ENCODE data around the gene HIP1R. TPM values are rescaled to one million over a fixed set of nuclear protein-coding genes. Genes with fewer than 3 reads are reported as not detected.
"Not testable (repeated sequence)": the region's sequence is repeated elsewhere in the genome, so short reads cannot be mapped to it uniquely, and the experiment has no call there.

HIP1R gene
- total RNA-seq, 1 donor from 2014 or later, result 200 TPM

- DNase-seq, result peak; percentile 92
These were observed 60.7 kb downstream of the HIP1R start, which contains the start of gene VPS37B for GRCh38 chr12:122895704-122896636. VPS37B (minus strand) TSS chr12:122896124; CDS start chr12:122896062, 62 bp downstream.

- no peak for DNase-seq
These were observed 61.4 kb downstream of the HIP1R start for GRCh38 chr12:122896662-122897061.

- no peak for DNase-seq
These were observed 64.6 kb downstream of the HIP1R start for GRCh38 chr12:122899887-122900286.

- DNase-seq, result no peak
These were observed 67.8 kb downstream of the HIP1R start for GRCh38 chr12:122902854-122903692.

- DNase-seq, result no peak
These were observed 68.4 kb downstream of the HIP1R start for GRCh38 chr12:122903693-122904034.

GRCh38 chr12:122905258-122905657 lies 70.0 kb downstream of the HIP1R start:
- DNase-seq, result not testable (repeated sequence)

GRCh38 chr12:122908915-122909314 lies 73.7 kb downstream of the HIP1R start:
- DNase-seq, result no peak

- no peak for DNase-seq
These were observed 74.4 kb downstream of the HIP1R start for GRCh38 chr12:122909442-122910288.

Other genes with a start within 250 kb of the HIP1R start
- gene HCAR2, start 132.1 kb upstream of the HIP1R start, total RNA-seq, result not detected in 2 replicates
- gene HCAR3, start 118.6 kb upstream of the HIP1R start, total RNA-seq, result not detected in 2 replicates
- gene HCAR1, start 104.6 kb upstream of the HIP1R start, total RNA-seq, result 0.05 TPM in 1 of 2 replicates, not detected in the other
- gene DENR, start 82.6 kb upstream of the HIP1R start, total RNA-seq, result 27.1 and 39.8 TPM in 2 replicates
- 0.23 and 0.51 TPM in 2 replicates for gene CCDC62, start 60.9 kb upstream of the HIP1R start, total RNA-seq
- gene VPS37B, start 60.7 kb downstream of the HIP1R start, total RNA-seq, result 19.6 and 21.2 TPM in 2 replicates
- gene ABCB9, start 131.0 kb downstream of the HIP1R start, total RNA-seq, result 8.5 and 10.9 TPM in 2 replicates
- 10.4 and 11.4 TPM in 2 replicates for gene OGFOD2, start 139.8 kb downstream of the HIP1R start, total RNA-seq
- gene ARL6IP4, start 145.2 kb downstream of the HIP1R start, total RNA-seq, result 213 and 267 TPM in 2 replicates

Measured in dermis blood vessel endothelial cell (primary cell).